H1 (cell line): ENCODE data around the gene SCAMP3. TPM values are rescaled to one million over a fixed set of nuclear protein-coding genes. Genes with fewer than 3 reads are reported as not detected.

Source experiments
- BACH1 ChIP-seq: IDR thresholded peaks from 2 replicates; pipeline ENCODE4 v1.6.1; 2012; ENCODE audit warnings: low read length, improper control_type of control experiment
- BCL11A ChIP-seq, 2 experiments: IDR thresholded peaks; one replicate each; pipeline ENCODE4 v1.6.1; 2011; ENCODE audit warnings: low read depth in 2 of 2, low read length in 2 of 2, mild to moderate bottlenecking in 2 of 2
- CREB1 ChIP-seq: IDR thresholded peaks from 2 replicates; pipeline ENCODE4 v1.6.1; 2012; ENCODE audit warnings: inconsistent platforms
- CTBP2 ChIP-seq: IDR thresholded peaks from 2 replicates; pipeline ENCODE4 v1.7.0; 2011; ENCODE audit warnings: borderline replicate concordance, mild to moderate bottlenecking, moderate library complexity, mixed read lengths, low read length; ENCODE audit not compliant: insufficient read depth, insufficient read length
- CTCF ChIP-seq, 3 experiments: IDR thresholded peaks; 1 replicate in 2 of 3; 2 replicates in 1 of 3; pipeline versions ENCODE4 v1.5.1 to v1.6.1; 2011; ENCODE audit warnings: low read length in 3 of 3, mild to moderate bottlenecking in 3 of 3, inconsistent platforms in 2 of 3, low read depth in 1 of 3, moderate library complexity in 1 of 3; ENCODE audit not compliant: insufficient read depth in 1 of 3; ENCODE audit errors: control extremely low read depth in 1 of 3
- EZH2 ChIP-seq: fragments of 200-600 bp; sonication (generic); IDR thresholded peaks from 2 replicates; pipeline ENCODE4 v1.7.1; 2012; ENCODE audit warnings: low read depth, mild to moderate bottlenecking, moderate library complexity, low read length, inconsistent platforms; ENCODE audit not compliant: severe bottlenecking
- FOSL1 ChIP-seq: IDR thresholded peaks from 2 replicates; pipeline ENCODE4 v1.6.1; 2011; ENCODE audit warnings: mild to moderate bottlenecking, low read depth, low read length, moderate library complexity; ENCODE audit not compliant: insufficient read depth
- JUN ChIP-seq: IDR thresholded peaks from 2 replicates; pipeline ENCODE4 v1.6.1; 2011; ENCODE audit warnings: low read depth, mild to moderate bottlenecking, improper control_type of control experiment, low read length
- KDM5A ChIP-seq: fragments of 200-600 bp; IDR thresholded peaks from 2 replicates; pipeline ENCODE4 v1.7.1; 2012; ENCODE audit warnings: mild to moderate bottlenecking, low read length, inconsistent platforms, mixed read lengths
- MAFK ChIP-seq: IDR thresholded peaks from 2 replicates; pipeline ENCODE4 v1.6.1; 2012; ENCODE audit warnings: low read depth, mild to moderate bottlenecking, improper control_type of control experiment, low read length
- PHF8 ChIP-seq: fragments of 200-600 bp; sonication (generic); conservative IDR thresholded peaks from 2 replicates; pipeline ENCODE4 v1.7.1; 2012; ENCODE audit warnings: low read depth, mild to moderate bottlenecking, inconsistent platforms, low read length, moderate library complexity
- POLR2A ChIP-seq, 2 experiments: IDR thresholded peaks; 1 replicate in 1 of 2; 2 replicates in 1 of 2; pipeline ENCODE4 v1.6.1; 2011; ENCODE audit warnings: low read depth in 2 of 2, low read length in 2 of 2, mild to moderate bottlenecking in 2 of 2; ENCODE audit errors: control extremely low read depth in 1 of 2
- RXRA ChIP-seq: IDR thresholded peaks from 2 replicates; pipeline ENCODE4 v1.6.1; 2011; ENCODE audit warnings: low read depth, mild to moderate bottlenecking, low read length, moderate library complexity; ENCODE audit not compliant: insufficient read depth
- SP2 ChIP-seq: IDR thresholded peaks from 2 replicates; pipeline ENCODE4 v1.6.1; 2012; ENCODE audit warnings: mild to moderate bottlenecking, low read length, inconsistent platforms
- SP4 ChIP-seq: IDR thresholded peaks from 2 replicates; pipeline ENCODE4 v1.6.1; 2012; ENCODE audit warnings: low read length, inconsistent platforms
- SUZ12 ChIP-seq: fragments of 200-600 bp; sonication (generic); IDR thresholded peaks from 2 replicates; pipeline ENCODE4 v1.6.1; 2012; ENCODE audit warnings: mild to moderate bottlenecking, inconsistent platforms, low read length, moderate library complexity, mixed read lengths
- TBP ChIP-seq: IDR thresholded peaks from 2 replicates; pipeline ENCODE4 v1.6.1; 2011; ENCODE audit warnings: low read depth, low read length, improper control_type of control experiment
- TCF12 ChIP-seq: IDR thresholded peaks from 2 replicates; pipeline ENCODE4 v1.6.1; 2011; ENCODE audit warnings: low read depth, mild to moderate bottlenecking, low read length
- YY1 ChIP-seq: IDR thresholded peaks from 2 replicates; pipeline ENCODE4 v1.6.1; 2011; ENCODE audit warnings: low read depth, mild to moderate bottlenecking, low read length
- polyA plus RNA-seq, 7 experiments: library from polyadenylated mRNA; depleted of rRNA in 3 of 7; stranded (reverse) in 5 of 7; unstranded in 2 of 7; fragments of >200 nt in 5 of 7; fragments of 200-250 nt in 2 of 7; gene quantifications; 1 replicate in 5 of 7; 2 replicates in 1 of 7; 4 replicates in 1 of 7; pipeline versions ENCODE4 v1.2.1 to v1.2.3, GENCODE V29; 2011 to 2013; ENCODE audit warnings: missing spikeins in 2 of 7, mixed read lengths in 2 of 7
- total RNA-seq: library from RNA; stranded (reverse); fragmentation: NEBNext Ultra II Directional; extraction: Animal tissue kit (Norgen Biotek cat#: 25700); gene quantifications from 2 replicates; pipeline ENCODE4 v1.2.1, GENCODE V29; 2021
- TF ChIP-seq, protein P1 (sequence below): IDR thresholded peaks from 2 replicates; pipeline ENCODE4 v1.6.1; 2012; ENCODE audit warnings: inconsistent platforms
- TF ChIP-seq, protein P2 (sequence below): IDR thresholded peaks from 2 replicates; pipeline ENCODE4 v1.6.1; 2012; ENCODE audit warnings: inconsistent platforms

Gene SCAMP3
- total and polyA plus RNA-seq, 2 of the 8 experiments (the other 6 are each of a cell fraction or from before 2014, with no cell fraction given) = 48.9 to 143 TPM

DNA sequence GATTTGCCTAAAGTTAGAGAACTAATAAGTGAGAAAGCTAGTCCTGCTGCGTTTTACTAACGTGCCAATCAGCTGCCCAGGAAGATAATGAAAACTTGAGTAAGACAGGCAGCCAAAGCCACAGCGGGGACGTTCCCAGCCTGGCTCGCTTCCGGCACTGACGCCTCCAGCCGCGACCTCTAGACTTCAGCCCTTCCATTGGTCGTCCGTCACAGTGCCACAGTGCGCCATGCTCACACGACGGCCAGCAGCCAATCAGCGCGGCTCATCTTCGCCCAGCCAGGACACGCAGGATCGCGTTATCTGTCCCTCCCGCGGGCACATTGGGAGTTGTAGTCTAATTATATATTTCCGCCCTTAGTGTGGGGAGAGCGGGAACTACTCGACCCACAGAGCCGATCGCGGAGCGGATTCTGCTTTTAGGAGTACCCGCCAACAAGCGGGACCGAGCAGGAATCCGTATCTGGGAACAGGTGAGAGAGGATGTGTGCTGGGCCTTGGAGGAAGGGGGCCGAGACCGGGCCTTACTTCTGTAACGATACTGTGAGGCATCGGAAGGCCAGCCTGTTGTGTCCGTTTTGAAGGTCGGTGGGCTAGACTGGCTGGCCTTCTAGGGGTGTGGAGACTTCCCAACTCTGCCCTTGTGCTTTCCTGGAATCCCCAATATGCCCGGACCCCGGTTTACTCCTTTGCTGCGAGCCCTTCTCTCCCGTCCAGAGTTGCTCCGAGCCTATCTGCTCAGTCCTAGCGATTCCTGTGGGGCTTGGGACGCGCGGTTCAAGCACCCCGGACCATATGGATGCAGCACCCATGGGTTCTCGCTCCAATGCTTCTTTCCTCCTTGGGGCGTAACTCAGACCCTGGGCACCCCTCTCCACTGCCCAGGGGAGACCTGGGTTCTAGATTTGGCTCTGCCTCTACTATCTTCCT lies 46.6 kb upstream of the SCAMP3 start, which contains the start of gene FDPS (continued):
- TF ChIP-seq MAFK (no peak), CTBP2 (no peak), SUZ12 (no peak), YY1 (peak; percentile 28; the same call in 1 of the 2 replicates), BCL11A (IDR thresholded peaks at IDR 0.05; ENCODE audit: low read depth in 2 of 2, low read length in 2 of 2) (no peak), SP4 (peak; percentile 54; the same call in 1 of the 2 replicates), SP2 (no peak), EZH2 (no peak), BACH1 (peak; percentile 95), TCF12 (no peak), RXRA (no peak), CTCF (IDR thresholded peaks at IDR 0.05; ENCODE audit: control extremely low read depth in 1 of 3, insufficient read depth in 1 of 3, low read depth in 1 of 3, low read length in 3 of 3) (0 out of 4 replicates have a peak, but pooled peaks of 1 of the 3 experiments have one; percentile 7), JUN (no peak), POLR2A (IDR thresholded peaks at IDR 0.05; ENCODE audit: control extremely low read depth in 1 of 2, low read depth in 2 of 2, low read length in 2 of 2) (peak; percentile 85 to 91), KDM5A (peak; percentile 65; the same call in 1 of the 2 replicates), PHF8 (peak; percentile 66), CREB1 (peak; percentile 96), FOSL1 (no peak), TBP (peak; percentile 89)
- TF ChIP-seq, protein P1, sequence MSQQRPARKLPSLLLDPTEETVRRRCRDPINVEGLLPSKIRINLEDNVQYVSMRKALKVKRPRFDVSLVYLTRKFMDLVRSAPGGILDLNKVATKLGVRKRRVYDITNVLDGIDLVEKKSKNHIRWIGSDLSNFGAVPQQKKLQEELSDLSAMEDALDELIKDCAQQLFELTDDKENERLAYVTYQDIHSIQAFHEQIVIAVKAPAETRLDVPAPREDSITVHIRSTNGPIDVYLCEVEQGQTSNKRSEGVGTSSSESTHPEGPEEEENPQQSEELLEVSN = peak; percentile 78
- TF ChIP-seq, protein P2, sequence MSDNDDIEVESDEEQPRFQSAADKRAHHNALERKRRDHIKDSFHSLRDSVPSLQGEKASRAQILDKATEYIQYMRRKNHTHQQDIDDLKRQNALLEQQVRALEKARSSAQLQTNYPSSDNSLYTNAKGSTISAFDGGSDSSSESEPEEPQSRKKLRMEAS = peak; percentile 82
